CD14-positive monocyte (primary cell): ENCODE data around the gene NACAD. TPM values are rescaled to one million over a fixed set of nuclear protein-coding genes. Genes with fewer than 3 reads are reported as not detected.
"Not testable (repeated sequence)": the region's sequence is repeated elsewhere in the genome, so short reads cannot be mapped to it uniquely, and the experiment has no call there.

ENCODE experiments used
- DNase-seq, 3 donors: peaks; one replicate each; pipeline ENCODE4 v3.0.0-alpha.2; 2011 to 2022
- H2AFZ ChIP-seq: 2 replicates; pipeline ENCODE4 v1.6.0; 2012; ENCODE audit warnings: mild to moderate bottlenecking, low read depth, low read length, inconsistent platforms; ENCODE audit not compliant: insufficient read depth, poor library complexity, severe bottlenecking
- H3K27ac ChIP-seq, 2 donors: 1 replicate in 1 of 2; 2 replicates in 1 of 2; pipeline ENCODE4 v1.5.1; 2012 to 2013; ENCODE audit warnings: low read length in 2 of 2, control low read depth in 1 of 2, inconsistent platforms in 1 of 2, low read depth in 1 of 2, mild to moderate bottlenecking in 1 of 2
- H3K27me3 ChIP-seq, 2 donors: one replicate each; pipeline versions ENCODE4 v1.6.0 to v1.6.1; 2011 to 2013; ENCODE audit warnings: low read length in 2 of 2; ENCODE audit not compliant: control insufficient read depth in 2 of 2, insufficient read depth in 2 of 2
- H3K36me3 ChIP-seq, 2 donors: replicated peaks in 1 of 2; 1 replicate in 1 of 2; 2 replicates in 1 of 2; pipeline versions ENCODE4 v1.5.1 to v1.6.1; 2012 to 2013; ENCODE audit warnings: low read length in 2 of 2, control low read depth in 1 of 2, inconsistent platforms in 1 of 2, mild to moderate bottlenecking in 1 of 2; ENCODE audit not compliant: insufficient read depth in 2 of 2, control insufficient read depth in 1 of 2
- H3K4me1 ChIP-seq, 2 donors: 1 replicate in 1 of 2; 2 replicates in 1 of 2; pipeline versions ENCODE4 v1.5.1 to v1.6.1; 2012 to 2013; ENCODE audit warnings: low read length in 2 of 2, control low read depth in 1 of 2, inconsistent platforms in 1 of 2, mild to moderate bottlenecking in 1 of 2, moderate library complexity in 1 of 2; ENCODE audit not compliant: insufficient read depth in 2 of 2, control insufficient read depth in 1 of 2
- H3K4me2 ChIP-seq: replicated peaks from 2 replicates; pipeline ENCODE3; 2012; ENCODE audit warnings: low read length, moderate library complexity, mild to moderate bottlenecking; ENCODE audit not compliant: poor library complexity, severe bottlenecking; ENCODE audit errors: extremely low read depth
- H3K4me3 ChIP-seq, 3 experiments: fragments of 200-600 bp in 1 of 3; sonication (generic) in 1 of 3; replicated peaks in 1 of 3; 1 replicate in 2 of 3; 2 replicates in 1 of 3; pipeline ENCODE4 v1.5.1; 2011 to 2013; ENCODE audit warnings: low read length in 3 of 3, mild to moderate bottlenecking in 3 of 3, control low read depth in 2 of 3, low read depth in 2 of 3, inconsistent platforms in 1 of 3, moderate library complexity in 1 of 3
- H3K79me2 ChIP-seq: 2 replicates; pipeline ENCODE4 v1.6.0; 2012; ENCODE audit warnings: mild to moderate bottlenecking, control low read depth, inconsistent platforms, low read length, moderate library complexity; ENCODE audit not compliant: insufficient read depth
- H3K9ac ChIP-seq: 2 replicates; pipeline ENCODE4 v1.6.0; 2017; ENCODE audit warnings: low read length, mild to moderate bottlenecking; ENCODE audit not compliant: insufficient read depth, poor library complexity, severe bottlenecking
- H3K9me3 ChIP-seq, 2 donors: replicated peaks in 1 of 2; 1 replicate in 1 of 2; 2 replicates in 1 of 2; pipeline versions ENCODE4 v1.5.1 to v1.6.1; 2012 to 2013; ENCODE audit warnings: low read length in 2 of 2, control low read depth in 1 of 2; ENCODE audit not compliant: control insufficient read depth in 1 of 2, insufficient read depth in 1 of 2
- H4K20me1 ChIP-seq: 2 replicates; pipeline ENCODE4 v1.6.0; 2012; ENCODE audit warnings: mild to moderate bottlenecking, low read length, control low read depth, moderate library complexity; ENCODE audit not compliant: insufficient read depth
- H3K27ac Mint-ChIP-seq, 7 donors: one replicate each; pipeline ENCODE4 v1.8.0; 2020; ENCODE audit warnings: mild to moderate bottlenecking in 7 of 7, mixed read lengths in 7 of 7, moderate library complexity in 6 of 7, inconsistent platforms in 2 of 7
- H3K27me3 Mint-ChIP-seq, 3 donors: one replicate each; pipeline ENCODE4 v1.8.0; 2021 to 2022; ENCODE audit warnings: low read depth in 3 of 3, mild to moderate bottlenecking in 3 of 3, mixed read lengths in 3 of 3, moderate library complexity in 3 of 3, inconsistent platforms in 1 of 3
- H3K36me3 Mint-ChIP-seq, 2 donors: one replicate each; pipeline ENCODE4 v1.8.0; 2020; ENCODE audit warnings: mixed read lengths in 2 of 2, inconsistent platforms in 1 of 2, mild to moderate bottlenecking in 1 of 2
- H3K4me1 Mint-ChIP-seq: one replicate; pipeline ENCODE4 v1.8.0; 2020; ENCODE audit warnings: mild to moderate bottlenecking, mixed read lengths
- H3K4me3 Mint-ChIP-seq, 2 donors: one replicate each; pipeline ENCODE4 v1.8.0; 2020; ENCODE audit warnings: mild to moderate bottlenecking in 2 of 2, mixed read lengths in 2 of 2, moderate library complexity in 1 of 2
- H3K9me3 Mint-ChIP-seq, 7 donors: one replicate each; pipeline ENCODE4 v1.8.0; 2020 to 2022; ENCODE audit warnings: mixed read lengths in 7 of 7, mild to moderate bottlenecking in 6 of 7, moderate library complexity in 6 of 7, inconsistent platforms in 2 of 7
- CTCF ChIP-seq: fragments of 200-600 bp; IDR thresholded peaks from one replicate; pipeline ENCODE4 v1.8.0; 2022; ENCODE audit warnings: antibody characterized with exemption, mild to moderate bottlenecking
- WGBS: methylation state at CpG from one replicate; pipeline ENCODE4 v1.1.5; 2013; ENCODE audit warnings: missing lambda C conversion rate; ENCODE audit not compliant: insufficient coverage; 5-methylcytosine and 5-hydroxymethylcytosine counted together
- intact Hi-C, 2 donors: fragments of 100-400 bp; cut with micrococcal nuclease; formaldehyde crosslinking; loops; one replicate each; pipeline versions ENCODE4 v1.15.0 to v1.15.1; 2023
- polyA plus RNA-seq, 3 donors: library from polyadenylated mRNA; depleted of rRNA in 1 of 3; unstranded in 2 of 3; stranded (reverse) in 1 of 3; fragments of 300-500 nt in 2 of 3; fragments of >200 nt in 1 of 3; fragmentation: Illumina TruSeq in 2 of 3; gene quantifications; 1 replicate in 2 of 3; 2 replicates in 1 of 3; pipeline ENCODE4 v1.2.3, GENCODE V29; 2012 to 2021

NACAD gene
- polyA plus RNA-seq, 3 donors: 0.04 TPM; not detected in 2

GRCh38 chr7:45116048-45116447 lies 27.3 kb upstream of the NACAD start:
- WGBS: 100% methylated on average over 1 of the region's 1 CpG
- Histone ChIP-seq H3K4me1 (peaks cover 9 to 18% of the 10 kb centered on the region in 2 donors), H3K4me3 (no peak overlapping the region), H4K20me1 (no peaks in the 10 kb centered on the region), H3K4me2 (no peak overlapping the region), H3K27ac (no peak overlapping the region), H3K27me3 (no peaks in the 10 kb centered on the region), H2AFZ (no peak overlapping the region), H3K9me3 (no peaks in the 10 kb centered on the region), H3K9ac (no peak overlapping the region), H3K79me2 (peaks cover 3% of the 10 kb centered on the region), H3K36me3 (no peaks in the 10 kb centered on the region)
- H3K4me1 Mint-ChIP-seq: peaks cover 18% of the 10 kb centered on the region
- TF ChIP-seq CTCF: no peak
- H3K27ac Mint-ChIP-seq: no peak overlapping the region
- H3K4me3 Mint-ChIP-seq: no peak overlapping the region
- intact Hi-C loops: loop anchor here in 1 of 2 donors (10.0 kb wide), 1 partner anchor 541 kb away; the partner anchor contains the start of gene DDX56
- H3K36me3 Mint-ChIP-seq: no peaks in the 10 kb centered on the region
- peaks cover 0 to 4% (median 0%) of the 10 kb centered on the region in 7 donors for H3K9me3 Mint-ChIP-seq
- H3K27me3 Mint-ChIP-seq: peaks cover 2 to 13% (median 3%) of the 10 kb centered on the region in 3 donors
- DNase-seq: no peak

- no peak for TF ChIP-seq CTCF
- H3K4me3 Mint-ChIP-seq: no peak overlapping the region
- intact Hi-C loops: loop anchor here (5.0 to 10.0 kb wide), 4 partner anchors 138 to 540 kb away; partner anchors contain the start of genes DDX56 (in 1 of the 2), MYO1G (in 1 of the 2), PURB (in 1 of the 2) and TMED4 (in 1 of the 2)
Observed at GRCh38 chr7:45114926-45115325, 26.2 kb upstream of the NACAD start.

GRCh38 chr7:45114257-45114656 lies 25.5 kb upstream of the NACAD start:
- not testable (repeated sequence) for H3K4me3 Mint-ChIP-seq, H3K36me3 Mint-ChIP-seq

More at GRCh38 chr7:45114926-45115325, 26.2 kb upstream of the NACAD start:
- Histone ChIP-seq H3K4me1 (peaks cover 20 to 29% of the 10 kb centered on the region in 2 donors), H3K36me3 (no peaks in the 10 kb centered on the region), H2AFZ (peak overlapping the region; percentile 19), H3K27me3 (no peaks in the 10 kb centered on the region), H3K4me3 (no peak overlapping the region), H3K9ac (no peak overlapping the region), H3K27ac (no peak overlapping the region), H3K4me2 (no peak overlapping the region), H4K20me1 (no peaks in the 10 kb centered on the region), H3K9me3 (no peaks in the 10 kb centered on the region), H3K79me2 (peaks cover 14% of the 10 kb centered on the region)
- Mint-ChIP-seq H3K4me1 (peaks cover 28% of the 10 kb centered on the region), H3K27me3 (peaks cover 2 to 13% (median 2%) of the 10 kb centered on the region in 3 donors), H3K36me3 (no peaks in the 10 kb centered on the region), H3K9me3 (peaks cover 0 to 2% (median 0%) of the 10 kb centered on the region in 7 donors), H3K27ac (peak overlapping the region in 1 of 7 donors; percentile 4)
- DNase-seq: no peak

More at GRCh38 chr7:45114257-45114656, 25.5 kb upstream of the NACAD start:
- H3K36me3 ChIP-seq, H4K20me1 ChIP-seq, H3K9ac ChIP-seq, H3K4me2 ChIP-seq, H3K27ac ChIP-seq, DNase-seq, H3K9me3 ChIP-seq, H3K4me3 ChIP-seq, H3K27me3 ChIP-seq, H3K9me3 Mint-ChIP-seq: not testable (repeated sequence)
- peaks cover 21% of the 10 kb centered on the region for H3K79me2 ChIP-seq
- peaks cover 20 to 34% of the 10 kb centered on the region in 2 donors for H3K4me1 ChIP-seq
- Mint-ChIP-seq H3K27me3 (peaks cover 2 to 12% (median 2%) of the 10 kb centered on the region in 3 donors), H3K4me1 (peaks cover 29% of the 10 kb centered on the region), H3K27ac (peak overlapping the region in 1 of 7 donors; percentile 27)
- intact Hi-C loops: loop anchor here (5.0 to 10.0 kb wide), 4 partner anchors 137 to 539 kb away; partner anchors contain the start of genes DDX56 (in 1 of the 2), MYO1G (in 1 of the 2), PURB (in 1 of the 2) and TMED4 (in 1 of the 2)
- no CpG with 5 or more reads among the region's 1 CpG for WGBS
- H2AFZ ChIP-seq: peak overlapping the region; percentile 19
